GM10266 (cell line): ENCODE measurements around the gene CEACAM16.

Experiments
- DNase-seq: peaks from one replicate; pipeline ENCODE4 v3.0.0; 2012; ENCODE audit errors: extremely low spot score
- TF ChIP-seq, protein P1 (sequence below): IDR thresholded peaks from 2 replicates; pipeline ENCODE4 v1.5.1; 2012; ENCODE audit warnings: mild to moderate bottlenecking, low read depth; ENCODE audit not compliant: control insufficient read depth, insufficient read depth; ENCODE audit errors: missing control alignments

Gene CEACAM16

DNA sequence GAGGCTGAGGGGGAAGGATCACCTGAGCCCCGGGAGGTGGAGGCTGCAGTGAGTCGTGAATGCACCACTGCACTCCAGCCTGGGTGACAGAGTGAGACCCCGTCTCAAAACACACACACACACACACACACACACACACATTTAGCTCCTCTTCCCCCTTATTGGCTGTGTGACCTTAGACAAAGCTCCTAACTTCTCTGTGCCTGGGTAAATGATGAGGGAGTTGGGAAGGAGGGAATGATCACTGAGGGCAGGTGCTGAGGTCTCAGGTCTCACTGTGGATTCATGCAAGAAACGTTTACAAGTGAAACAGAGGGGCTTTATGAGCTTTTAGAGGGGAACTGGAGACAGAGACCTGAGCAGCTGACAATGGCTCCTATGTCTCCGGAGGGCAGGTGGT, 32.7 kb downstream of the CEACAM16 start:
- TF ChIP-seq, protein P1, sequence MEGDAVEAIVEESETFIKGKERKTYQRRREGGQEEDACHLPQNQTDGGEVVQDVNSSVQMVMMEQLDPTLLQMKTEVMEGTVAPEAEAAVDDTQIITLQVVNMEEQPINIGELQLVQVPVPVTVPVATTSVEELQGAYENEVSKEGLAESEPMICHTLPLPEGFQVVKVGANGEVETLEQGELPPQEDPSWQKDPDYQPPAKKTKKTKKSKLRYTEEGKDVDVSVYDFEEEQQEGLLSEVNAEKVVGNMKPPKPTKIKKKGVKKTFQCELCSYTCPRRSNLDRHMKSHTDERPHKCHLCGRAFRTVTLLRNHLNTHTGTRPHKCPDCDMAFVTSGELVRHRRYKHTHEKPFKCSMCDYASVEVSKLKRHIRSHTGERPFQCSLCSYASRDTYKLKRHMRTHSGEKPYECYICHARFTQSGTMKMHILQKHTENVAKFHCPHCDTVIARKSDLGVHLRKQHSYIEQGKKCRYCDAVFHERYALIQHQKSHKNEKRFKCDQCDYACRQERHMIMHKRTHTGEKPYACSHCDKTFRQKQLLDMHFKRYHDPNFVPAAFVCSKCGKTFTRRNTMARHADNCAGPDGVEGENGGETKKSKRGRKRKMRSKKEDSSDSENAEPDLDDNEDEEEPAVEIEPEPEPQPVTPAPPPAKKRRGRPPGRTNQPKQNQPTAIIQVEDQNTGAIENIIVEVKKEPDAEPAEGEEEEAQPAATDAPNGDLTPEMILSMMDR: no peak
- no peak for DNase-seq

DNA sequence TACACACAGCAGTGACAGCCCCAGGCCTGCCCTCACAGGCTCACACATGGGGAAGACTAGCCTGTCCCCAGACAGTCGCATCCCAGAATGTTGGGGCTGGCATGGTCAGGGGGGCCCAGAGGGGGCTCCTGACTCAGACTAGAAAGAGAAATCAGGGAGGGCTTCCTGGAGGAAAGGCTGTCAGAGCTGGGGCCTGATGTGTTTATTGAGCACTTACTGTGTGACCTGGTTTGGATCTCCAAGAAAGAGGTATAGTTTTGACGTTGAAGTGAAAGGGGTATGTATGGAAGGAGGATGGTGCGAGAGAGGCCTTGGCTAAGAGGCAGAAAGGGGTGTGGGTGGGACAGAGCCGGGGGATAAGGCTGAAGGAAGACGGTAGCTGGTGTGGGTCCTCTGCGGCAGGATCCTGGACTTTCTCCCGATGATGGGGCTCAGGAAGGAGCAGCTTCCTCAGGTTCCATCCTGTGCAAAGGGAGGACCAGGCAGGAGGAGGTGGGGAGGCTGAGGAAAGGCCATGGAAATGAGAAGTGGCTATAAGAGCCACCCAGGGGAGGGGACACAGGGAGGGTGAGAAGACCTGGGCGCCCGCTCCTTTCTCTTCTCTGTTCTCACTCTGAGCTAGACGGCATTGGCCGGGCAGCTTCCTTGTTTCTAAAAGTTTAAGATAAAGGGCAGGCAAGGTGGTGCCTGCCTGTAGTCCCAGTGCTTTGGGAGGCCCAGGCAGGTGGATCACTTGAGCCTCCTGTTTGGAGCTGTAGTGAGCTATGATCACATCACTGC, 33.5 kb downstream of the CEACAM16 start:
- no peak for DNase-seq
- TF ChIP-seq, protein P1: no peak

DNA sequence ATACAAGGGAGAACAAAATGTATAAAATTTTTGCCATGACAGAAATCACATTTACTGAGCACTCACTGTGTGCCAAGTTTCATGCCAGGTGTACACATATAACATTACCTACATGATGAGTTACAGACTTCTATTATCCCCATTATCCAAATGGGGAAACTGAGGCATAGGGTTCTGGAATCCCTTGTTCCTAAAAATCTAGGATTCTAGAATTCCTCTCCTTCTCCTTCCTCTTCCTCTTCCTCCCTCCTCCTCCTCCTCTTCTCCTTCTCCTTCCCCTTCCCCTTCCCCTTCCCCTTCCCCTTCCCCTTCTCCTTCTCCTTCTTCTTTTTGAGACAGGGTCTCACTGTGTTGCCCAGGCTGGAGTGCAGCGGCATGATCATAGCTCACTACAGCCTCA, 35.4 kb downstream of the CEACAM16 start:
- TF ChIP-seq, protein P1: no peak
- no peak for DNase-seq

DNA sequence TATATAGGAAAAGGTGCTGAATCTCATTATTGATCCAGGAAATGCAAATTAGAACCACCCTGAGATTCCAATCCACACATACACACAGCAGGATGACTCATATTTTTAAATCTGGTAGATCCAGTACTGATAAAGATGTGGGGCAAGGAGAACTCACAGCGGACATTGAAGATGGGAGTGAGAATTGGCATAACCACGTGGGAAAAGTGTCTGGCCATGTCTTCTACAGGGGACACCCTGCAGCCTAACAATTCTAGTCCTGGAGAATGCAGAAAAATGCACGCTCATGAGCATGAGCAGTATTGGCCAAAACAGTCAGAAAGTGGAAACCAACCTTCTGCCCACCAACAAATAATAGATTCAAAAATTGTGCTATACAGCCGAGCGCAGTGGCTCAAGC, 36.1 kb downstream of the CEACAM16 start:
- DNase-seq: no peak
- TF ChIP-seq, protein P1: no peak

DNA sequence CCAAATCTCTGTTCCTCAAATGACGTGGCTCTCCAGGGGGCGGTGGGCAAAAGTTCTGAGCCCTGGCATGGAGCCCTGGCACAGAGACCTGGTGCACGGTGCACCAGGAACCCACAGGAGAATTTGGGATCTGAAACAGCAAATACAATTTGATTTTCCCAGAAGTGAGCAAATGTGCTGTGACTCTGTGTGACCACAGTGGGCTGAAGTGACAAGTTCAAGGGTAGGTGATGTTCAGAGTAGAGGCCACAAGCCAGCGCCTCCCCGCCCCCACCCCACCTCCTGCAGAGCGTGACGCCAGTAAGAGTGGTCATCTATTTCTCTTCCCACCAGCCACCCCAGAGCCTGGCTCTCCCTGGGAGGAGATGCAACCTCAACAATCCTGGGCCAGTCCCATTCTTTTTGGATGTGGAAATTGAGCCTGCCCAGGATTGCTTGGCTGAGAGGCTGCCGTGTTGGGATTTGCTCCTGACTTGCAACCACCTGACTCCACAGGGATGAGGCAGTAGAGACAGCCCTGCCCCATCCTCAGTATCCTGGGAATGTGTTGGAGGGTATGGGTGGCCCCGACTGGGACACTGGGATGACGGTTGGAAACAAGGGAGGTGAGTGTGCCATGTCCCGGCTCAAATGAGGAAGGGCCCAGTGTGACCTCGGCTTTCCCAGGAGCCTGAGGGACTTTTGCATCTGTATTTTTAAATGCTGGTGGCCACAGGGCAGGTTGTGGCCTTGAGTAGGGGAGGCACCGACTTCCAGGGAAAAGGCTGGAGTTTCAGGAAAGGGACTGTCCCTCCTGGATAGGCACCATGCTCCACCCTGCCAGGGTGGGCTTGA, 38.5 kb downstream of the CEACAM16 start:
- TF ChIP-seq, protein P1: no peak
- DNase-seq: no peak

DNA sequence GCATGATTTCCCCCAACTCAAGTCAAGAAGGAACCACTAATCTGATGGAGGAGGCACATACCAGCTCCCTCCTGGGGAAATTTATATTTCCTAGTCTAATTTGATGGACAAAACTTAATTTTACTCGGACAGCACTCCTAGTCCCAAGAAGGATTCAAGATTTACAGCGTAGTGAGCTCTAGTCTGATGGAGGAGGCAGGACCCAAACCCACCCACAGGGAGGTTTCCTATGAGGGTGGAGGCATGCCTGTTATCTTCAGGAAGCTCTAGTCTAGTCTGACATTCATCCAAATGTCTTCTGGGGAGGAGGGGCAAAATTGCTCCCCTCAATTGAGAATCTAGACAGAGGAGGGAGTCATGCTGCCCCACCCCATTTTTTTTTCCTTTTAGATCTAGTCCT, 39.2 kb downstream of the CEACAM16 start:
- no peak for DNase-seq
- TF ChIP-seq, protein P1: no peak
